K562 (cell line): ENCODE data around the gene HSF4. TPM values are rescaled to one million over a fixed set of nuclear protein-coding genes. Genes with fewer than 3 reads are reported as not detected.

Source experiments
- ATAC-seq: fragments of 200-7000 bp; cut with Tn5 transposase; 3 replicates; pipeline ENCODE4 v1.9.1; 2020; ENCODE audit warnings: moderate library complexity
- BruUV-seq: library from RNA; stranded (reverse); fragments of 400-500 nt; replicated peaks from 2 replicates; lab custom pipeline; 2021; lab: Mats Ljungman, UMichigan
- CTCF ChIA-PET: fragments of 300-600 bp; formaldehyde crosslinking; extraction: SDS; loops from one replicate; lab custom pipeline; 2021; ENCODE audit warnings: low intra/inter-chr PET ratio; lab: Yijun Ruan, JAX
- POLR2A ChIA-PET: fragments of 300-600, 350-650 bp; sonication (Branson Sonifier 250); formaldehyde crosslinking; extraction: SDS; loops from one replicate; lab custom pipeline; 2021; ENCODE audit warnings: antibody characterized with exemption, inconsistent platforms; lab: Yijun Ruan, JAX
- DNase-seq, 4 experiments: peaks; one replicate each; pipeline versions ENCODE4 v3.0.0 to v3.0.0-alpha.2; 2011 to 2018; ENCODE audit warnings: low spot score in 3 of 4, mixed read lengths in 3 of 4; ENCODE audit errors: extremely low read depth in 1 of 4
- FAIRE-seq: peaks from 2 replicates; lab custom pipeline; 2011; peaks lifted over from hg19 to GRCh38; lab: Jason Lieb, UNC
- H2AFZ ChIP-seq: 2 replicates; pipeline ENCODE4 v1.6.0; 2011; ENCODE audit warnings: low read depth, low read length, control low read depth, inconsistent platforms
- H3K27ac ChIP-seq: fragments of 200-600 bp; 3 replicates; pipeline ENCODE4 v1.8.0; 2011; ENCODE audit warnings: low read depth, mild to moderate bottlenecking, control low read depth, inconsistent platforms, low read length, moderate library complexity, mixed read lengths; ENCODE audit errors: extremely low read depth
- H3K27me3 ChIP-seq, 2 experiments: fragments of 300-600 bp in 1 of 2; 2 replicates in 1 of 2; 3 replicates in 1 of 2; pipeline versions ENCODE4 v1.6.0 to v1.8.0; 2011; ENCODE audit warnings: inconsistent platforms in 2 of 2, low read length in 2 of 2, mild to moderate bottlenecking in 1 of 2, mixed read lengths in 1 of 2, moderate library complexity in 1 of 2; ENCODE audit not compliant: control insufficient read depth in 2 of 2, insufficient read depth in 2 of 2
- H3K36me3 ChIP-seq: fragments of 300-600 bp; 3 replicates; pipeline ENCODE4 v1.8.0; 2011; ENCODE audit warnings: mild to moderate bottlenecking, low read length, inconsistent platforms; ENCODE audit not compliant: control insufficient read depth, insufficient read depth
- H3K4me1 ChIP-seq, 2 experiments: fragments of 200-600 bp in 1 of 2; replicated peaks in 1 of 2; 2 replicates in 1 of 2; 3 replicates in 1 of 2; pipeline versions ENCODE4 v1.5.1 to v1.8.0; 2011; ENCODE audit warnings: inconsistent platforms in 2 of 2, low read length in 2 of 2, mild to moderate bottlenecking in 1 of 2, mixed read lengths in 1 of 2, moderate library complexity in 1 of 2; ENCODE audit not compliant: control insufficient read depth in 2 of 2, insufficient read depth in 2 of 2
- H3K4me2 ChIP-seq: 2 replicates; pipeline ENCODE4 v1.6.1; 2011; ENCODE audit warnings: low read length, control low read depth, inconsistent platforms, mixed read lengths; ENCODE audit not compliant: insufficient read depth
- H3K4me3 ChIP-seq: fragments of 200-600 bp; sonication (generic), shearing (Covaris generic); 2 replicates; pipeline ENCODE4 v1.5.1; 2016; ENCODE audit warnings: control low read depth, inconsistent platforms
- H3K79me2 ChIP-seq: fragments of 200-600 bp; 3 replicates; pipeline ENCODE4 v1.8.0; 2011; ENCODE audit warnings: low read length, inconsistent platforms; ENCODE audit not compliant: control insufficient read depth, insufficient read depth
- H3K9ac ChIP-seq, 2 experiments: 2 replicates each; pipeline versions ENCODE4 v1.6.0 to v1.6.1; 2011; ENCODE audit warnings: low read depth in 2 of 2, low read length in 2 of 2, control low read depth in 1 of 2, inconsistent platforms in 1 of 2, mild to moderate bottlenecking in 1 of 2, mixed read lengths in 1 of 2; ENCODE audit not compliant: insufficient read depth in 1 of 2
- H3K9me1 ChIP-seq: one replicate; pipeline ENCODE4 v1.6.0; 2011; ENCODE audit warnings: inconsistent platforms, mild to moderate bottlenecking, low read length, moderate library complexity; ENCODE audit not compliant: control insufficient read depth, insufficient read depth
- H3K9me3 ChIP-seq: replicated peaks from 2 replicates; pipeline ENCODE4 v1.5.1; 2011; ENCODE audit warnings: low read depth, low read length, inconsistent platforms; ENCODE audit not compliant: control insufficient read depth, insufficient read depth
- H4K20me1 ChIP-seq: replicated peaks from 2 replicates; pipeline ENCODE4 v1.6.1; 2011; ENCODE audit warnings: low read length, inconsistent platforms, mixed read lengths; ENCODE audit not compliant: control insufficient read depth, insufficient read depth
- ARHGAP35 ChIP-seq: fragments of 450-650 bp; IDR thresholded peaks from 2 replicates; pipeline ENCODE4 v1.6.1; 2018; ENCODE audit not compliant: partially characterized antibody
- CAMTA2 ChIP-seq: fragments of 250-450 bp; sonication (Bioruptor Pico); conservative IDR thresholded peaks from 2 replicates; pipeline ENCODE4 v1.5.1; 2022
- CHD4 ChIP-seq: fragments of 200-600 bp; sonication (generic); IDR thresholded peaks from 3 replicates; pipeline ENCODE4 v1.6.1; 2012; ENCODE audit warnings: low read depth, mild to moderate bottlenecking, mixed read lengths, low read length, inconsistent platforms; ENCODE audit not compliant: insufficient read depth, insufficient replicate concordance, poor library complexity, severe bottlenecking
- GABPB2 ChIP-seq: fragments of 250-450 bp; sonication (Bioruptor Pico); conservative IDR thresholded peaks from 2 replicates; pipeline ENCODE4 v1.5.1; 2021; ENCODE audit warnings: mild to moderate bottlenecking
- POLR2G ChIP-seq: fragments of 200-400 bp; formaldehyde crosslinking; IDR thresholded peaks from 2 replicates; pipeline ENCODE4 v1.6.1; 2017; ENCODE audit warnings: low read depth, mild to moderate bottlenecking, antibody characterized with exemption, low read length, moderate library complexity
- RBFOX2 ChIP-seq: fragments of 200-400 bp; formaldehyde crosslinking; IDR thresholded peaks from 2 replicates; pipeline ENCODE4 v1.6.1; 2017; ENCODE audit warnings: low read depth, mild to moderate bottlenecking, low read length, moderate library complexity
- SUPT5H ChIP-seq: fragments of 450-650 bp; IDR thresholded peaks from 2 replicates; pipeline ENCODE4 v1.6.1; 2016
- YBX1 ChIP-seq: fragments of 450-650 bp; IDR thresholded peaks from 2 replicates; pipeline ENCODE4 v1.7.1; 2016; ENCODE audit warnings: mild to moderate bottlenecking
- ZNF76 ChIP-seq: fragments of 250-450 bp; sonication (Bioruptor Pico); IDR thresholded peaks from 2 replicates; pipeline ENCODE4 v1.4.0; 2020; ENCODE audit warnings: mild to moderate bottlenecking, moderate library complexity, borderline replicate concordance
- WGBS: fragments of 100-300 bp; shearing (Covaris generic); methylation state at CpG from one replicate; pipeline ENCODE4 v1.1.6; 2016; ENCODE audit warnings: low coverage, mixed read lengths; ENCODE audit not compliant: insufficient coverage; ENCODE audit errors: missing lambda C conversion rate; 5-methylcytosine and 5-hydroxymethylcytosine counted together
- in situ Hi-C: fragments of 300-500 bp; cut with MboI; formaldehyde crosslinking; loops from 4 replicates; pipeline ENCODE4 v1.15.0; 2018; ENCODE audit warnings: inconsistent platforms, mixed read lengths
- intact Hi-C: fragments of 100-400 bp; cut with micrococcal nuclease; formaldehyde crosslinking; loops from 2 replicates; pipeline ENCODE4 v1.14.2; 2022
- polyA plus RNA-seq, 8 experiments: library from polyadenylated mRNA; depleted of rRNA in 4 of 8; stranded (reverse) in 5 of 8; unstranded in 3 of 8; fragments of >200 nt; fragmentation: Nextera tagmentation in 2 of 8; fragmentation: Illumina TruSeq in 1 of 8; extraction: Ambion mirVana in 2 of 8; extraction: Trizol in 1 of 8; gene quantifications; 2 replicates each; pipeline versions ENCODE4 v1.2.1 to v1.2.3, GENCODE V29; 2011 to 2014; ENCODE audit warnings: inconsistent platforms in 1 of 8, missing spikeins in 1 of 8
- total RNA-seq, 7 experiments: library from RNA; depleted of rRNA in 6 of 7; stranded (reverse); fragments of >200 nt in 6 of 7; fragmentation: Illumina TruSeq in 2 of 7; extraction: Trizol in 2 of 7; gene quantifications; 2 replicates each; pipeline versions ENCODE4 v1.2.1 to v1.2.3, GENCODE V29; 2011 to 2021; ENCODE audit warnings: low replicate concordance in 1 of 7
- TF ChIP-seq, protein P1 (sequence below), 3 experiments: IDR thresholded peaks in 2 of 3; conservative IDR thresholded peaks in 1 of 3; 2 replicates each; pipeline ENCODE4 v1.5.1; 2011 to 2012; ENCODE audit warnings: low read length in 3 of 3, mild to moderate bottlenecking in 3 of 3, control low read depth in 2 of 3, improper control_type of control experiment in 1 of 3, inconsistent platforms in 1 of 3, low read depth in 1 of 3, mixed read lengths in 1 of 3, moderate library complexity in 1 of 3; ENCODE audit not compliant: insufficient read depth in 2 of 3

HSF4 gene
- total and polyA plus RNA-seq, 9 of the 15 experiments (the other 6 are each of a cell fraction or from before 2014, with no cell fraction given) = 0.50 to 35.4 (median 8.8) TPM; not detected in 1

DNA sequence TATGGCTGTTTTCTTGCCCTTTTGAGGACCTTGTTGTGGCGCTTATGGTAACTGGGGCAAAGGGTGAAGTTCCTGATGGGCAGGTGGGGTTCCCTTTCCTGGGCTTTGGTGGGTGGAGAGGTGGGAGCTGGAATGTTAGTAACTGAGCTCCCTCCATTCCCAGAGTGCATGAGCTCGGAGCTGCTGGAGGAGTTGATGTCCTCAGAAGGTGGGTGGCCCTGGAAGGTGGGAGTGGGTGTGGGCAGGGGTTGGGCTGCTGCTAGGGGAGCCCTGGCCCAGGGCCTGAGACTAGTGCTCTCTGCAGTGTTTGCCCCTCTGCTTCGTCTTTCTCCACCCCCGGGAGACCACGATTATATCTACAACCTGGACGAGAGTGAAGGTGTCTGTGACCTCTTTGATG, 33.2 kb downstream of the HSF4 start (continued):
- TF ChIP-seq ZNF76 (CRISPR knock-in tag) (no peak), CHD4 (no peak)
- TF ChIP-seq, all 486 proteins: peak for 0

DNA sequence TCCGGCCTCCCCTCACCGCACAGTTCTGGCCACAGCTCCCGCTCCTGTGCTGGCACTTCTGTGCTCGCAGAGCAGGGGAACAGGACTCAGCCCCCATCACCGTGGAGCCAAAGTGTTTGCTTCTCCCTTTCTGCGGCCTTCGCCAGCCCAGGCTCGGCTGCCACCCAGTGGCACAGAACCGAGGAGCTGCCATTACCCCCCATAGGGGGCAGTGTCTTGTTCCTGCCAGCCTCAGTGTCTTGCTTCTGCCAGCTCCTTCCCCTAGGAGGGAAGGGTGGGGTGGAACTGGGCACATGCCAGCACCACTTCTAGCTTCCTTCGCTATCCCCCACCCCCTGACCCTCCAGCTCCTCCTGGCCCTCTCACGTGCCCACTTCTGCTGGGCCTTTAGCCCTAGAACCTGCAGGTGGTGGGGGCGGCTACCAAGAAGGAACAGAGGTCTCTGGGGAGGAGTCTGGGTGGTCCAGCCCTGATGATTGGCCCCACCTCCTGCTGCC, 33.7 kb downstream of the HSF4 start:
- no peak overlapping the region; a peak in 1 of 4 replicates for H3K9ac ChIP-seq
- no peak for ATAC-seq
- BruUV-seq = no TSS peak

More for the DNA sequence above, 33.7 kb downstream of the HSF4 start:
- FAIRE-seq = no peak
- Histone ChIP-seq H4K20me1 (no peaks in the 10 kb centered on the region), H3K79me2 (peaks cover 26% of the 10 kb centered on the region), H3K27ac (no peak overlapping the region), H3K9me1 (no peaks in the 10 kb centered on the region), H3K9me3 (no peaks in the 10 kb centered on the region), H3K4me1 (peaks cover 14 to 59% of the 10 kb centered on the region in 2 experiments), H3K4me2 (no peak overlapping the region), H3K27me3 (no peaks in the 10 kb centered on the region), H3K36me3 (peaks cover 93% of the 10 kb centered on the region), H3K4me3 (no peak overlapping the region), H2AFZ (no peak overlapping the region)
- ChIA-PET POLR2A (interaction anchor here (0.9 to 2.2 kb wide), 3 partner anchors 11 to 29 kb away, joined by 3 to 9 read pairs (median 5); partner anchors contain the start of genes NOL3 and TMEM208), CTCF (no interaction called here)
- no peak for DNase-seq
- WGBS = 93% methylated on average over 10 of the region's 12 CpGs
- in situ Hi-C loops = no loop called here
- no peak for TF ChIP-seq CAMTA2 (CRISPR knock-in tag)
- no peak for TF ChIP-seq GABPB2
- TF ChIP-seq, protein P1, sequence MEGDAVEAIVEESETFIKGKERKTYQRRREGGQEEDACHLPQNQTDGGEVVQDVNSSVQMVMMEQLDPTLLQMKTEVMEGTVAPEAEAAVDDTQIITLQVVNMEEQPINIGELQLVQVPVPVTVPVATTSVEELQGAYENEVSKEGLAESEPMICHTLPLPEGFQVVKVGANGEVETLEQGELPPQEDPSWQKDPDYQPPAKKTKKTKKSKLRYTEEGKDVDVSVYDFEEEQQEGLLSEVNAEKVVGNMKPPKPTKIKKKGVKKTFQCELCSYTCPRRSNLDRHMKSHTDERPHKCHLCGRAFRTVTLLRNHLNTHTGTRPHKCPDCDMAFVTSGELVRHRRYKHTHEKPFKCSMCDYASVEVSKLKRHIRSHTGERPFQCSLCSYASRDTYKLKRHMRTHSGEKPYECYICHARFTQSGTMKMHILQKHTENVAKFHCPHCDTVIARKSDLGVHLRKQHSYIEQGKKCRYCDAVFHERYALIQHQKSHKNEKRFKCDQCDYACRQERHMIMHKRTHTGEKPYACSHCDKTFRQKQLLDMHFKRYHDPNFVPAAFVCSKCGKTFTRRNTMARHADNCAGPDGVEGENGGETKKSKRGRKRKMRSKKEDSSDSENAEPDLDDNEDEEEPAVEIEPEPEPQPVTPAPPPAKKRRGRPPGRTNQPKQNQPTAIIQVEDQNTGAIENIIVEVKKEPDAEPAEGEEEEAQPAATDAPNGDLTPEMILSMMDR (IDR thresholded peaks at IDR 0.05 in 2 of 3, conservative IDR thresholded peaks at IDR 0.05 in 1 of 3; ENCODE audit: insufficient read depth in 2 of 3, low read depth in 1 of 3, low read length in 3 of 3) = peak; percentile 24 to 45 (median 29); a peak in 3 of 6 replicates
- peak; percentile 67 for TF ChIP-seq POLR2G
- no peak for TF ChIP-seq SUPT5H
- TF ChIP-seq ARHGAP35 = no peak
- TF ChIP-seq YBX1 = no peak
- TF ChIP-seq RBFOX2 = peak; percentile 49; the same call in 1 of the 2 replicates
- intact Hi-C loops = no loop called here
